Bronchial epithelial cell (primary cell): ENCODE data around the gene DMC1. TPM values are rescaled to one million over a fixed set of nuclear protein-coding genes. Genes with fewer than 3 reads are reported as not detected.
A peak's percentile ranks its signal among the peaks of the same experiment; 100 is the strongest.

ENCODE experiments used
- DNase-seq: peaks from one replicate; pipeline ENCODE4 v3.0.0-alpha.2; 2010; ENCODE audit warnings: low read depth
- FAIRE-seq: peaks from 2 replicates; lab custom pipeline; 2011; peaks lifted over from hg19 to GRCh38; lab: Jason Lieb, UNC
- H3K27me3 ChIP-seq: 2 replicates; pipeline ENCODE4 v1.5.1; 2011; ENCODE audit warnings: low read length; ENCODE audit not compliant: control insufficient read depth, insufficient read depth
- H3K36me3 ChIP-seq: 2 replicates; pipeline ENCODE4 v1.5.1; 2011; ENCODE audit warnings: low read length; ENCODE audit not compliant: control insufficient read depth, insufficient read depth
- H3K4me3 ChIP-seq: 2 replicates; pipeline ENCODE4 v1.5.1; 2011; ENCODE audit warnings: mild to moderate bottlenecking, low read depth, low read length, control low read depth
- total RNA-seq: library from RNA; depleted of rRNA; stranded (reverse); fragments of >200 nt; gene quantifications from 2 replicates; pipeline ENCODE4 v1.2.1, GENCODE V29; 2014
- TF ChIP-seq, protein P1 (sequence below): IDR thresholded peaks from 2 replicates; pipeline ENCODE4 v1.5.1; 2011; ENCODE audit warnings: mild to moderate bottlenecking, moderate library complexity, low read length, control low read depth, inconsistent platforms; ENCODE audit not compliant: insufficient read depth, severe bottlenecking

DMC1 gene
- total RNA-seq, 1 donor from 2014 or later: 1.1 TPM

DNA sequence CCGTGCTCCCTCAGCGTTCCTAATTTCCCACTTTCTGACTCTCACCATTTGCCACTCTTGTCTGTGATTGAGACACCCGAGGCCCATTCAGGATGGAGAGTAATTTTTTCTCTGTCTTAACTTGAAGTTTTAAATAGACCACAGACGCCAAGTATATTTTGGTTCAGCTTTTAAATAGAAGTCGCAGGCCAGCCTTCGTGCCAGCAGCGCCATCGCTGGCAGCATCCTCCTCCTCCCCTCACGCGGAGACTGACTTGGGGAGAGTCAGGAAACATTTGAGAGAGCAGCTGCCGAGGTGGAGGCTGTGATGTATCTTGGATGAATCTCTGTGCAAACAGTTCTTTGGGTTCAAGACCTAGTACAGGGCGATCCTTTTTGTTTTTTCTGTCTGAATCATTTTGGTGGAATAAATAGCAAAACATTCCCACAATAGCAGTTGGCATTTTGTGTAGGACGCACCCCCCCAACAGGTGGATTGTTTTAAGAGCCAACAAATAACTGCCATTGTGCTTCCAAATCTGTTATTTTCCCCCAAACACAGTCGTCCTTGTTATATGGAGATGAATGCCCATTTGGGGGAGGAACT is 889 bp upstream of the DMC1 start:
- peak overlapping the region; percentile 42 for H3K4me3 ChIP-seq
- H3K27me3 ChIP-seq: no peaks in the 10 kb centered on the region
- DNase-seq (no peak), FAIRE-seq (no peak)
- TF ChIP-seq, protein P1, sequence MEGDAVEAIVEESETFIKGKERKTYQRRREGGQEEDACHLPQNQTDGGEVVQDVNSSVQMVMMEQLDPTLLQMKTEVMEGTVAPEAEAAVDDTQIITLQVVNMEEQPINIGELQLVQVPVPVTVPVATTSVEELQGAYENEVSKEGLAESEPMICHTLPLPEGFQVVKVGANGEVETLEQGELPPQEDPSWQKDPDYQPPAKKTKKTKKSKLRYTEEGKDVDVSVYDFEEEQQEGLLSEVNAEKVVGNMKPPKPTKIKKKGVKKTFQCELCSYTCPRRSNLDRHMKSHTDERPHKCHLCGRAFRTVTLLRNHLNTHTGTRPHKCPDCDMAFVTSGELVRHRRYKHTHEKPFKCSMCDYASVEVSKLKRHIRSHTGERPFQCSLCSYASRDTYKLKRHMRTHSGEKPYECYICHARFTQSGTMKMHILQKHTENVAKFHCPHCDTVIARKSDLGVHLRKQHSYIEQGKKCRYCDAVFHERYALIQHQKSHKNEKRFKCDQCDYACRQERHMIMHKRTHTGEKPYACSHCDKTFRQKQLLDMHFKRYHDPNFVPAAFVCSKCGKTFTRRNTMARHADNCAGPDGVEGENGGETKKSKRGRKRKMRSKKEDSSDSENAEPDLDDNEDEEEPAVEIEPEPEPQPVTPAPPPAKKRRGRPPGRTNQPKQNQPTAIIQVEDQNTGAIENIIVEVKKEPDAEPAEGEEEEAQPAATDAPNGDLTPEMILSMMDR: no peak
- no peaks in the 10 kb centered on the region for H3K36me3 ChIP-seq

DNA sequence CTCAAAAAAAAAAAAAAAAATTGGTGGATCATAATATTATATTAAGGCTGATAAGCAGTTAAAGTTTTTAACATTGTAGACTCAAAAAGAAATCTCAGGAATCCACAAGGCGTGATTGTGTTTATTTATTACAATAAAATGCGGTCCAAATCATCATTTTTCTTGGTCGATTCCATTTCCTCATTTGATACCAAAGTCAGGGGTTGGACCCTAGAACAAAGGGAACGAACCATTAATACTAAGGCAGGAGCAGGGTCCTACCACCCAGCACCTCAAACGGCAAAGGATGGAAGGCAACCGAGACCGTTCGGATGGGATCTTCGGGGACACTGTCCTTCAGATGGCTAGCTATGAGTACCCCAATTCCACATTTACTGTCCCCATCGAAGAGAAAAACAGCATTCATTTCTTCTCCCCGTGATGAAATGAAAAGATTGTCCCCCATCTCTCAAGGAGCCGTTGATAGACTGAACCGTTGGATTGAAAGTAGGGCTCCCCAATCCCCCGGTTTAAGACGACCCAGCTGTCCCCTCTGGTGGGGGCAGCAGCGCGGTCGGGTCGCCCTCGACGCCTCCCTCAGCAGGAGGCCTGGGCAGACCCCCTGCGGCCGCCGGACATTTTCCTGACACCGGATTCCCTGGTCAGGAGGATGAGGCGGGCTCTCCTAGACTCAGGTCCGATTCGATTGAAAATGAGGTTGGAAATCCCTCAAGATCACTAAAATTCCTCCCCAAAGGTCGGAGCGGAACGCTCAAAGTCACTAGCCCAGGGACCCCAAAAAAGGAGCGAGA is 607 bp downstream of the DMC1 start:
- H3K27me3 ChIP-seq: no peaks in the 10 kb centered on the region
- no peaks in the 10 kb centered on the region for H3K36me3 ChIP-seq
- H3K4me3 ChIP-seq: peak overlapping the region; percentile 42
- DNase-seq (no peak), FAIRE-seq (no peak)
- TF ChIP-seq, protein P1: no peak

DNA sequence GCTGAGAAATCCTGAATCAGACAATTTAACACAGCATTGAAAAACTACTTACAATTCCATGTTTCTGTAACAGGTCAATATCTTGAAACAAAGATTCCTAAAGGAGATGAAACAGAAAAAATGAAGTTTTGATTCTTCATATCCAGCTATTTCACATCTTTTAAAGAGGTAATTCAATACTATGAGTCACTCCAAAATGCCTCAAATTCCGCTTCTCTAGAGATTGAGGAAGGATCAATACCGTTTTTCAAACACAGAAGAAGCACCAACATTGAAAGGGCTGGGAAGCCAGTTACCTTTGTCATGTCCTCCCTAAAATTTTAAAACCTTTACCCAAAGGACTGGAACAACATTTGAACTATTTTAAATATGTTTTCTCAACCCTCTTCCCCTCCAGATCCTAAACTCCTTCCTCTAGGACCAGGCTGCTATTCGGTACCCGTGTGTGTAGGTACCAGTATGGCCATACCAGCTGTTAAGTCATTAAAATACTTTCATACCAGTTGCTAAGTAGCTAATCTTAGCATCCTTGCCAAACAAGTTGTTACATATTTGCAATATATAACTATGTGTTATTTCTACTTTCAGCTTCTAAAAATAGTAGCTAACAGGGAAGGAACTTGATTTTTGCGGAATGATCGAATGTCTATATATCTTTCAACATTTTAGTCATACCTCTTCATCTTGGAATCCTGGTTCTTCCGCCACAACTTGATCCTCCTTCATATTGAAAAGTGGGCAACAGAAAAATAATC is 2.3 kb downstream of the DMC1 start:
- DNase-seq (peak; percentile 41), FAIRE-seq (no peak)
- no peak overlapping the region for H3K4me3 ChIP-seq
- no peaks in the 10 kb centered on the region for H3K27me3 ChIP-seq
- TF ChIP-seq, protein P1: no peak
- no peaks in the 10 kb centered on the region for H3K36me3 ChIP-seq

DNA sequence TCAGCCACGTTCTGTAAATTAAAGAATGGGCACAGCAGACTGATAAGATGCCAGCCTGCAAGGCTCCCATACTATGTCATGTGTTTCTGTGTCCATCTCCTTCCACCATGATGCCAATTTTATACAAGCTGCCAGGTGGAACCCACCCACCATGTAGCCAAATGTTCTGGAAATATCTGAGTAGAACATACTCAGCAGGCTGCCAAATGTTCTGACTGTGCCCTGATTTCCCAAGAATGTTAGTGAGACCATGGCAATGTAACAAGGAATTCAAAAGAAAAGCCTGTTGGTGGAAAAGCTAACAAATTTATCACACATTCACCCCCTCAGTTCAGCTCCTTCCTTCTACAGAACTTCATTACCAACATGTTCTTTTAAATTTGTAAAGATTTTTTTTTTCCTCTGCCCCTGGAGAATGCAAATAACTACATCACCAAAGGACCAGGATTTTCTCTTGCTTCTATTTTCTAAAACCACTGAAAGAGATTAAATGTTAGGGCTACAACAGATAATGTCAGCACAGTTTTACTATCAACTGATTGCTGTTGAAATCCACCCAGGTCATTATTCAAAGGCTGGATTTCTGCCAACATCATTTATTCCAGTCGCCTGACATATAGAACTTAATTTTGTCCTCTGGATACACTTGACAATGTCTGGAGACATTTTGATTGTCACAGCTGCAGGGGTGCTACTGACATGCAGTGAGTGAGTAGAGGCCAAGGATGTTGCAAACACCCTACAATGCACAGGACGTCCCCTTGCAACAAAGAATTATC is 3.1 kb downstream of the DMC1 start:
- TF ChIP-seq, protein P1: no peak
- Histone ChIP-seq H3K36me3 (no peaks in the 10 kb centered on the region), H3K27me3 (no peaks in the 10 kb centered on the region), H3K4me3 (no peak overlapping the region)
- FAIRE-seq (no peak), DNase-seq (no peak)

DNA sequence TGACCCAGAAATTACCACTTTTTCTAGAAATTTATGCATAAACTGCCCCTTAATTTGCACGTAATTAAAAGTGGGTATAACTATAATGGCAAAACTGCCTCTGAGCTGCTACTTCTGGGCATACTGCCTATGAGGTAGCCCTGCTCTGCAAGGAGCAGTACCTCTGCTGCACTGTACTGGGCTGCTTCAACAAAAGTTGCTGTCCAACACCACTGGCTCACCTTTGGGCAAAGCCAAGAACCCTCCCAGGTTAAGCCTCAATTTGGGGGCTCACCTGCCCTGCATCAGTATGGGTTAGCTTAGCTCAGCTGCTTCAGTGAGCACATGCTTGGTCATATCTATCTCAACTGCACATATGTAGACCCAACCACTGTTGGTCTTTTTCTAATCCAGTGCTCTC is 4.5 kb downstream of the DMC1 start:
- Histone ChIP-seq H3K4me3 (no peak overlapping the region), H3K36me3 (no peaks in the 10 kb centered on the region), H3K27me3 (no peaks in the 10 kb centered on the region)
- FAIRE-seq (no peak), DNase-seq (no peak)
- TF ChIP-seq, protein P1: no peak
